ENCODE data around the gene GALNTL6.

The GALNTL6 gene

GRCh38 chr4:173057442-173057841 lies 1244.2 kb downstream of the GALNTL6 start:
- Histone ChIP-seq H3K9me3 (ENCODE audit: insufficient read depth, low read length) (0 out of 2 replicates have a peak, but pooled peaks cover 4% of the 10 kb centered on the region), H3K9ac (ENCODE audit: insufficient read length, low read depth) (no peak overlapping the region), H3K36me3 (ENCODE audit: insufficient read depth, insufficient read length, low read length) (no peaks in the 10 kb centered on the region), H3K4me1 (ENCODE audit: insufficient read depth, insufficient read length) (no peaks in the 10 kb centered on the region), H3K27me3 (ENCODE audit: insufficient read depth, insufficient read length) (no peaks in the 10 kb centered on the region), H3K4me3 (ENCODE audit: insufficient read length, low read depth) (no peak overlapping the region)
- no peak for DNase-seq (ENCODE audit: low read depth, low spot score)
- TF ChIP-seq SUZ12 (IDR thresholded peaks at IDR 0.05; ENCODE audit: extremely low read depth, insufficient read depth, insufficient read length): no peak
- no peak for TF ChIP-seq ZNF274 (IDR thresholded peaks at IDR 0.05; ENCODE audit: low read depth, low read length)
- no peak for TF ChIP-seq YY1 (IDR thresholded peaks at IDR 0.05; ENCODE audit: insufficient read depth, insufficient read length)

DNA sequence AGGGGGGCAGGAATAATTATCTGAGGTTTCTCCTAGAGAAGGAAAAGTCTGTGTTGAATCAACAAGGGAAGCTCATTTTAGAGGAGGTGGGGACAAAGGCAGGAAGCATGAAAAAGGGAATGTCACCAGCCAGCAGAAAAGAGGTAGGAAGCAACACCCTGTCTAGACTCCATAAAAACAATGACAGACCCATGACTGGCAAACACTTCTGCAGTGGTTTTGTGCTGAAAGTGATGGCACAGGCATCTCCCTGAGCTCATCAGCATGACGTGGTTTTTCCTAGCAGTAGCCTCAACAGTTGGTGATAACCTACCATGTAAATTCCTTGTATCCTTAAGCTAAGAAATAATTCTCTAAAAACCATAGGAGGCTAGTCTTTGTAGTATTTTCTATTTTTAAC lies 1244.7 kb downstream of the GALNTL6 start:
- Histone ChIP-seq H3K9ac (ENCODE audit: insufficient read length, low read depth) (no peak overlapping the region), H3K9me3 (ENCODE audit: insufficient read depth, low read length) (peaks cover 8% of the 10 kb centered on the region; the same call in 1 of the 2 replicates), H3K36me3 (ENCODE audit: insufficient read depth, insufficient read length, low read length) (no peaks in the 10 kb centered on the region), H3K4me1 (ENCODE audit: insufficient read depth, insufficient read length) (no peaks in the 10 kb centered on the region), H3K4me3 (ENCODE audit: insufficient read length, low read depth) (no peak overlapping the region), H3K27me3 (ENCODE audit: insufficient read depth, insufficient read length) (no peaks in the 10 kb centered on the region)
- DNase-seq (ENCODE audit: low read depth, low spot score): no peak
- no peak for TF ChIP-seq YY1 (IDR thresholded peaks at IDR 0.05; ENCODE audit: insufficient read depth, insufficient read length)
- TF ChIP-seq ZNF274 (IDR thresholded peaks at IDR 0.05; ENCODE audit: low read depth, low read length): no peak
- no peak for TF ChIP-seq SUZ12 (IDR thresholded peaks at IDR 0.05; ENCODE audit: extremely low read depth, insufficient read depth, insufficient read length)

- no peaks in the 10 kb centered on the region for H3K36me3 ChIP-seq (ENCODE audit: insufficient read depth, insufficient read length, low read length)
- H3K9ac ChIP-seq (ENCODE audit: insufficient read length, low read depth): no peak overlapping the region
- H3K9me3 ChIP-seq (ENCODE audit: insufficient read depth, low read length): peaks cover 21% of the 10 kb centered on the region; the same call in 1 of the 2 replicates
- no peak for DNase-seq (ENCODE audit: low read depth, low spot score)
- no peak overlapping the region for H3K4me3 ChIP-seq (ENCODE audit: insufficient read length, low read depth)
- no peaks in the 10 kb centered on the region for H3K27me3 ChIP-seq (ENCODE audit: insufficient read depth, insufficient read length)
- H3K4me1 ChIP-seq (ENCODE audit: insufficient read depth, insufficient read length): no peaks in the 10 kb centered on the region
- no peak for TF ChIP-seq ZNF274 (IDR thresholded peaks at IDR 0.05; ENCODE audit: low read depth, low read length)
- no peak for TF ChIP-seq SUZ12 (IDR thresholded peaks at IDR 0.05; ENCODE audit: extremely low read depth, insufficient read depth, insufficient read length)
- no peak for TF ChIP-seq YY1 (IDR thresholded peaks at IDR 0.05; ENCODE audit: insufficient read depth, insufficient read length)
These were observed 1248.0 kb downstream of the GALNTL6 start for GRCh38 chr4:173061160-173061559.

DNA sequence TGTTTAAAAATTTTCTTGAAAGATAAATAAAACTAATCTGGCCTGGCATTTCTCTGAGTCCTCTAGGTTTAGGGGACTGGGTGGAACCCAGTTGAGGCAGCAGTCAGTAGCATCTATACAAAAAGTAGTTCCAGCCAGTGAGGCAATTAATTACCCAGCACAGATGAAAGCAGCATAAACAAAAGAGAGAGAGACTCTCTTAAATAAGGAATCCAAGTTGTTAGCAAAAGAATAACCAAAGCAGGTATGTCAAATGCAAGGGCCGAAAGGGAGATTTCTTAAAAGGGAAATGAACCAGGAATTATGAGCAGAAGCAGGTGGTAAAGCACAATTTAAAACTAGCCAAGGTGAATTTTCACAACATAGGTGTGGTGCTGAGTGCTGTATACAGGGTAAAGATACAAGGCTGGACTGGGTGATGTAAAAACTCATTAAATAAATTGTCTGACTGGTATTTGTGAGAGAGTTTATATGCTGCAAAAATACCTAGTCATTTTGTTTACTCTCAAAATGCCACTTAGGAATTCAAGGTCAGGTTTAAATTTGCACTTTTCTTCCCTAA lies 1260.8 kb downstream of the GALNTL6 start:
- H3K4me1 ChIP-seq (ENCODE audit: insufficient read depth, insufficient read length): peaks cover 3% of the 10 kb centered on the region
- H3K27me3 ChIP-seq (ENCODE audit: insufficient read depth, insufficient read length): no peaks in the 10 kb centered on the region
- peak; percentile 48 for DNase-seq (ENCODE audit: low read depth, low spot score)
- no peaks in the 10 kb centered on the region for H3K36me3 ChIP-seq (ENCODE audit: insufficient read depth, insufficient read length, low read length)
- H3K9ac ChIP-seq (ENCODE audit: insufficient read length, low read depth): no peak overlapping the region
- peaks cover 8% of the 10 kb centered on the region for H3K9me3 ChIP-seq (ENCODE audit: insufficient read depth, low read length)
- TF ChIP-seq ZNF274 (IDR thresholded peaks at IDR 0.05; ENCODE audit: low read depth, low read length): no peak
- no peak for TF ChIP-seq YY1 (IDR thresholded peaks at IDR 0.05; ENCODE audit: insufficient read depth, insufficient read length)
- TF ChIP-seq SUZ12 (IDR thresholded peaks at IDR 0.05; ENCODE audit: extremely low read depth, insufficient read depth, insufficient read length): no peak
- H3K4me3 ChIP-seq (ENCODE audit: insufficient read length, low read depth): no peak overlapping the region

DNA sequence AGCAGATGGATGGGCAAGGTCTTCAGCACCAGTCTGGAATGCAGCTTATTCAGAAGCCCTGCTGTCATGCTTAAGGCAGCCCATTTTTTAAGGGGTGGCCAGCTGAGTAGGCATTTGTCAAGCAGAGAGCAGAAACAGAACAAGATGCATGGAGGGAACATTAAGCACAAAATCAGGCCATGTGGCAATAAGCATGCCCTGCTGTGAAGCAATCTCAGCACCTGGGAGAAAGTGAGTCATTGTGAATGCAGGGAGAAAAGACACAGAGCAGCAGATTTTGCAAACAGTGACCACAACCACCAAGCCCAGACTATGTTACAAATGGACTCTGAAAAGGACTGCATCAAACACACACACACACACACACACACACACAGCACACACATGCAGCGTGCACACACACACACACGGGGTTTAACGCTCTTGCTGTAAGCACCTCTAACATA lies 1261.3 kb downstream of the GALNTL6 start:
- DNase-seq (ENCODE audit: low read depth, low spot score): peak; percentile 84
- Histone ChIP-seq H3K27me3 (ENCODE audit: insufficient read depth, insufficient read length) (no peaks in the 10 kb centered on the region), H3K36me3 (ENCODE audit: insufficient read depth, insufficient read length, low read length) (no peaks in the 10 kb centered on the region), H3K4me1 (ENCODE audit: insufficient read depth, insufficient read length) (peaks cover 3% of the 10 kb centered on the region), H3K9ac (ENCODE audit: insufficient read length, low read depth) (no peak overlapping the region), H3K9me3 (ENCODE audit: insufficient read depth, low read length) (peaks cover 2% of the 10 kb centered on the region), H3K4me3 (ENCODE audit: insufficient read length, low read depth) (no peak overlapping the region)
- TF ChIP-seq SUZ12 (IDR thresholded peaks at IDR 0.05; ENCODE audit: extremely low read depth, insufficient read depth, insufficient read length): no peak
- no peak for TF ChIP-seq ZNF274 (IDR thresholded peaks at IDR 0.05; ENCODE audit: low read depth, low read length)
- TF ChIP-seq YY1 (IDR thresholded peaks at IDR 0.05; ENCODE audit: insufficient read depth, insufficient read length): no peak

DNA sequence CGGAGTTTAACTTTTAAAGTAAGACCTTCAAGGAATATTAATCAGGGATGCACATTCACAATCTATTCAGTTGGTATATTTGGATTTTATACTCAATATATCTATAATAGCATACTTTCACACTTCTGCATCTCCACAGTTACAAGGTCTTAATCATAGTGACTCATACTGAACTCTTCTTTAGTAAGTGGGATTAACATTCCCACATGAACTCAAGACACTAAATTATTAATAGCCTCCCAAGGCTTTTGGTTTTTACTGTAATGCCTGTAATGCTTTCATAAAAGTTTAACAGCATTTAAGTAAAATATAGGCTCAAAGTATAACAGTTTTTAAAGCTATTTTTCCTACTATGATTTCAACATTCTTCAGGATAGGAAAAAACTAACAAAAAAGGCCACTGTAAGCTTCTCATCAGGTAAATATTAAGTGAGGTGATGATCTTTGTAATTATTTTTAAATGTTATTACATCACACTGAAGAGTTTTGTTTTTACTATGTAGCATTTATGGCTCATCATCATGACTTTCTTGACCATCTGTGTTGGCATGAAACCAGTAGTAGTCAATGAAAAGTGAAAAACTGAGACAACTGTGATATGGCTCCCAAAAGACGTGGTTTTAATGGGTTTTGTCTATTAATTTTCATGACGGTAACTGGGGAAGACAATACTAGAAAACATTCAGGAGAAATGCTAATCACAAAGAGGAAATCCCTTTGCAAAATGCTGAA lies 1263.9 kb downstream of the GALNTL6 start:
- no peaks in the 10 kb centered on the region for H3K36me3 ChIP-seq (ENCODE audit: insufficient read depth, insufficient read length, low read length)
- TF ChIP-seq YY1 (IDR thresholded peaks at IDR 0.05; ENCODE audit: insufficient read depth, insufficient read length) (no peak), ZNF274 (IDR thresholded peaks at IDR 0.05; ENCODE audit: low read depth, low read length) (no peak), SUZ12 (IDR thresholded peaks at IDR 0.05; ENCODE audit: extremely low read depth, insufficient read depth, insufficient read length) (no peak)
- no peaks in the 10 kb centered on the region for H3K27me3 ChIP-seq (ENCODE audit: insufficient read depth, insufficient read length)
- H3K4me1 ChIP-seq (ENCODE audit: insufficient read depth, insufficient read length): peaks cover 3% of the 10 kb centered on the region
- no peaks in the 10 kb centered on the region for H3K9me3 ChIP-seq (ENCODE audit: insufficient read depth, low read length)
- no peak overlapping the region for H3K9ac ChIP-seq (ENCODE audit: insufficient read length, low read depth)
- no peak for DNase-seq (ENCODE audit: low read depth, low spot score)
- no peak overlapping the region for H3K4me3 ChIP-seq (ENCODE audit: insufficient read length, low read depth)

GRCh38 chr4:173088144-173088543 lies 1274.9 kb downstream of the GALNTL6 start:
- Histone ChIP-seq H3K27me3 (ENCODE audit: insufficient read depth, insufficient read length) (no peaks in the 10 kb centered on the region), H3K4me1 (ENCODE audit: insufficient read depth, insufficient read length) (peaks cover 3% of the 10 kb centered on the region), H3K36me3 (ENCODE audit: insufficient read depth, insufficient read length, low read length) (no peaks in the 10 kb centered on the region), H3K4me3 (ENCODE audit: insufficient read length, low read depth) (no peak overlapping the region), H3K9ac (ENCODE audit: insufficient read length, low read depth) (no peak overlapping the region), H3K9me3 (ENCODE audit: insufficient read depth, low read length) (no peaks in the 10 kb centered on the region)
- TF ChIP-seq SUZ12 (IDR thresholded peaks at IDR 0.05; ENCODE audit: extremely low read depth, insufficient read depth, insufficient read length) (no peak), ZNF274 (IDR thresholded peaks at IDR 0.05; ENCODE audit: low read depth, low read length) (no peak), YY1 (IDR thresholded peaks at IDR 0.05; ENCODE audit: insufficient read depth, insufficient read length) (no peak)
- no peak for DNase-seq (ENCODE audit: low read depth, low spot score)
